H9 (cell line): ENCODE measurements around the gene MX2. TPM values are rescaled to one million over a fixed set of nuclear protein-coding genes. Genes with fewer than 3 reads are reported as not detected.

Experiments used
- DNase-seq: peaks from one replicate; pipeline ENCODE4 v3.0.0-alpha.2; 2017
- H2AFZ ChIP-seq: one replicate; pipeline ENCODE4 v1.6.1; 2013; ENCODE audit warnings: mild to moderate bottlenecking, low read length, control low read depth, moderate library complexity
- H2AK5ac ChIP-seq: 2 replicates; pipeline ENCODE4 v1.6.1; 2013; ENCODE audit warnings: low read length, control low read depth, mixed read lengths; ENCODE audit not compliant: insufficient read length
- H2BK120ac ChIP-seq: one replicate; pipeline ENCODE4 v1.6.1; 2013; ENCODE audit warnings: low read depth, mild to moderate bottlenecking, low read length, control low read depth, inconsistent platforms; ENCODE audit not compliant: poor library complexity, severe bottlenecking
- H2BK12ac ChIP-seq: 2 replicates; pipeline ENCODE4 v1.6.1; 2013; ENCODE audit warnings: low read length, control low read depth, mixed read lengths, low read depth; ENCODE audit not compliant: insufficient read length
- H2BK15ac ChIP-seq: 2 replicates; pipeline ENCODE4 v1.6.1; 2013; ENCODE audit warnings: low read depth, low read length, control low read depth
- H2BK20ac ChIP-seq: one replicate; pipeline ENCODE4 v1.6.1; 2013; ENCODE audit warnings: low read depth, mild to moderate bottlenecking, low read length, control low read depth, inconsistent platforms; ENCODE audit not compliant: poor library complexity, severe bottlenecking
- H2BK5ac ChIP-seq: 2 replicates; pipeline ENCODE4 v1.6.1; 2013; ENCODE audit warnings: low read length, control low read depth, mixed read lengths; ENCODE audit not compliant: insufficient read length
- H3K14ac ChIP-seq: 2 replicates; pipeline ENCODE4 v1.6.1; 2013; ENCODE audit warnings: low read length, control low read depth; ENCODE audit not compliant: insufficient read depth
- H3K18ac ChIP-seq: 2 replicates; pipeline ENCODE4 v1.6.1; 2013; ENCODE audit warnings: low read depth, mild to moderate bottlenecking, mixed read lengths, low read length, control low read depth; ENCODE audit not compliant: insufficient read length
- H3K23ac ChIP-seq: 2 replicates; pipeline ENCODE4 v1.6.1; 2013; ENCODE audit warnings: low read length, control low read depth, mixed read lengths, low read depth; ENCODE audit not compliant: insufficient read length
- H3K23me2 ChIP-seq: 2 replicates; pipeline ENCODE4 v1.6.1; 2013; ENCODE audit warnings: low read depth, mild to moderate bottlenecking, mixed read lengths, low read length, control low read depth; ENCODE audit not compliant: insufficient read length, poor library complexity, severe bottlenecking
- H3K27ac ChIP-seq: 2 replicates; pipeline ENCODE4 v1.5.1; 2013; ENCODE audit warnings: low read length, control low read depth, mixed read lengths, low read depth; ENCODE audit not compliant: insufficient read length
- H3K27me3 ChIP-seq: 2 replicates; pipeline ENCODE4 v1.6.1; 2013; ENCODE audit warnings: low read length, control low read depth, inconsistent platforms; ENCODE audit not compliant: insufficient read depth
- H3K4ac ChIP-seq: 2 replicates; pipeline ENCODE4 v1.6.1; 2013; ENCODE audit warnings: low read depth, mild to moderate bottlenecking, control low read depth, inconsistent platforms, low read length, moderate library complexity
- H3K4me1 ChIP-seq: 2 replicates; pipeline ENCODE4 v1.6.1; 2013; ENCODE audit warnings: low read length, control low read depth, inconsistent platforms; ENCODE audit not compliant: insufficient read depth
- H3K4me2 ChIP-seq: 2 replicates; pipeline ENCODE4 v1.6.1; 2013; ENCODE audit warnings: low read length, control low read depth, mixed read lengths; ENCODE audit not compliant: insufficient read length, insufficient read depth
- H3K56ac ChIP-seq: 2 replicates; pipeline ENCODE4 v1.6.1; 2013; ENCODE audit warnings: low read depth, mild to moderate bottlenecking, mixed read lengths, low read length, control low read depth; ENCODE audit not compliant: insufficient read length
- H3K79me1 ChIP-seq: 2 replicates; pipeline ENCODE4 v1.6.1; 2013; ENCODE audit warnings: low read depth, mild to moderate bottlenecking, moderate library complexity, low read length, control low read depth, inconsistent platforms; ENCODE audit not compliant: insufficient read depth, poor library complexity, severe bottlenecking
- H3K79me2 ChIP-seq: 2 replicates; pipeline ENCODE4 v1.6.1; 2013; ENCODE audit warnings: low read length, control low read depth, inconsistent platforms; ENCODE audit not compliant: insufficient read depth
- H3K9ac ChIP-seq: 2 replicates; pipeline ENCODE4 v1.6.1; 2013; ENCODE audit warnings: low read length, control low read depth, mixed read lengths; ENCODE audit not compliant: insufficient read length; ENCODE audit errors: extremely low read depth
- H3K9me3 ChIP-seq: one replicate; pipeline ENCODE4 v1.6.1; 2013; ENCODE audit warnings: low read depth, low read length, inconsistent platforms; ENCODE audit not compliant: control insufficient read depth
- H3T11ph ChIP-seq: one replicate; pipeline ENCODE4 v1.6.1; 2013; ENCODE audit warnings: mild to moderate bottlenecking, low read length, control low read depth, inconsistent platforms
- H4K20me1 ChIP-seq: one replicate; pipeline ENCODE4 v1.6.1; 2013; ENCODE audit not compliant: control insufficient read depth, insufficient read length, insufficient read depth
- H4K5ac ChIP-seq: 2 replicates; pipeline ENCODE4 v1.6.1; 2013; ENCODE audit warnings: low read depth, mild to moderate bottlenecking, mixed read lengths, low read length, control low read depth; ENCODE audit not compliant: insufficient read length
- H4K8ac ChIP-seq: replicated peaks from 2 replicates; pipeline ENCODE4 v1.6.1; 2013; ENCODE audit warnings: low read length, control low read depth, mixed read lengths, low read depth; ENCODE audit not compliant: insufficient read length
- H4K91ac ChIP-seq: 2 replicates; pipeline ENCODE4 v1.6.1; 2013; ENCODE audit warnings: low read depth, mild to moderate bottlenecking, moderate library complexity, mixed read lengths, low read length, control low read depth; ENCODE audit not compliant: insufficient read length
- H3K27ac Mint-ChIP-seq, 3 experiments: 2 replicates in 2 of 3; 3 replicates in 1 of 3; pipeline ENCODE4 v1.8.0; 2020 to 2021; ENCODE audit warnings: mixed read lengths in 3 of 3, mild to moderate bottlenecking in 1 of 3, moderate library complexity in 1 of 3
- H3K27me3 Mint-ChIP-seq: 2 replicates; pipeline ENCODE4 v1.8.0; 2021; ENCODE audit warnings: low read depth, mild to moderate bottlenecking, moderate library complexity, mixed read lengths
- H3K36me3 Mint-ChIP-seq, 3 experiments: 2 replicates in 2 of 3; 3 replicates in 1 of 3; pipeline ENCODE4 v1.8.0; 2020 to 2021; ENCODE audit warnings: low read depth in 3 of 3, mixed read lengths in 3 of 3; ENCODE audit not compliant: insufficient read depth in 1 of 3
- H3K4me1 Mint-ChIP-seq, 2 experiments: 2 replicates each; pipeline ENCODE4 v1.8.0; 2020; ENCODE audit warnings: mixed read lengths in 2 of 2
- H3K4me3 Mint-ChIP-seq, 2 experiments: 2 replicates in 1 of 2; 3 replicates in 1 of 2; pipeline ENCODE4 v1.8.0; 2020 to 2021; ENCODE audit warnings: mild to moderate bottlenecking in 2 of 2, mixed read lengths in 2 of 2, moderate library complexity in 1 of 2
- H3K9me3 Mint-ChIP-seq, 2 experiments: 2 replicates in 1 of 2; 3 replicates in 1 of 2; pipeline ENCODE4 v1.8.0; 2020; ENCODE audit warnings: mild to moderate bottlenecking in 2 of 2, mixed read lengths in 2 of 2, moderate library complexity in 1 of 2
- WGBS: extraction: QIAGEN DNeasy Blood & Tissue Kit; methylation state at CpG from one replicate; pipeline ENCODE4 v1.1.7; 2013; ENCODE audit warnings: missing lambda C conversion rate, low lambda C conversion rate, mixed read lengths; ENCODE audit not compliant: insufficient read length; ENCODE audit errors: extremely low coverage; 5-methylcytosine and 5-hydroxymethylcytosine counted together
- total RNA-seq: library from RNA; stranded (reverse); gene quantifications from 2 replicates; pipeline ENCODE4 v1.2.1, GENCODE V29; 2021
- TF ChIP-seq, protein P1 (sequence below): fragments of 200-600 bp; sonication (generic); conservative IDR thresholded peaks from 3 replicates; pipeline ENCODE4 v1.8.0; 2021; ENCODE audit warnings: antibody characterized with exemption, mild to moderate bottlenecking

The MX2 gene
- total RNA-seq, 1 experiment from 2014 or later: 1.8 TPM

GRCh38 chr21:41345934-41346685 lies 15.7 kb upstream of the MX2 start:
- Histone ChIP-seq H3K23me2 (no peaks in the 10 kb centered on the region), H3K9ac (no peak overlapping the region), H3K4ac (no peak overlapping the region), H4K8ac (no peak overlapping the region), H2BK15ac (no peak overlapping the region), H4K20me1 (no peaks in the 10 kb centered on the region), H3T11ph (no peak overlapping the region), H2AFZ (no peak overlapping the region), H3K4me2 (no peak overlapping the region), H2BK5ac (no peak overlapping the region), H2AK5ac (no peak overlapping the region), H3K27me3 (no peaks in the 10 kb centered on the region), H3K79me2 (no peaks in the 10 kb centered on the region), H2BK120ac (no peak overlapping the region), H4K91ac (no peak overlapping the region), H2BK12ac (no peak overlapping the region), H3K4me1 (no peaks in the 10 kb centered on the region), H3K23ac (no peak overlapping the region), H3K14ac (no peak overlapping the region), H3K79me1 (no peaks in the 10 kb centered on the region), H3K56ac (no peak overlapping the region), H3K18ac (no peak overlapping the region), H2BK20ac (no peak overlapping the region), H3K9me3 (no peaks in the 10 kb centered on the region), H3K27ac (no peak overlapping the region), H4K5ac (no peak overlapping the region)
- Mint-ChIP-seq H3K36me3 (peaks cover 0 to 5% (median 3%) of the 10 kb centered on the region in 3 experiments; a peak in 2 of 7 replicates), H3K4me3 (no peak overlapping the region), H3K27me3 (peaks cover 3% of the 10 kb centered on the region), H3K4me1 (no peaks in the 10 kb centered on the region), H3K27ac (no peak overlapping the region), H3K9me3 (peaks cover 8 to 9% of the 10 kb centered on the region in 2 experiments; a peak in 4 of 5 replicates)
- TF ChIP-seq, protein P1, sequence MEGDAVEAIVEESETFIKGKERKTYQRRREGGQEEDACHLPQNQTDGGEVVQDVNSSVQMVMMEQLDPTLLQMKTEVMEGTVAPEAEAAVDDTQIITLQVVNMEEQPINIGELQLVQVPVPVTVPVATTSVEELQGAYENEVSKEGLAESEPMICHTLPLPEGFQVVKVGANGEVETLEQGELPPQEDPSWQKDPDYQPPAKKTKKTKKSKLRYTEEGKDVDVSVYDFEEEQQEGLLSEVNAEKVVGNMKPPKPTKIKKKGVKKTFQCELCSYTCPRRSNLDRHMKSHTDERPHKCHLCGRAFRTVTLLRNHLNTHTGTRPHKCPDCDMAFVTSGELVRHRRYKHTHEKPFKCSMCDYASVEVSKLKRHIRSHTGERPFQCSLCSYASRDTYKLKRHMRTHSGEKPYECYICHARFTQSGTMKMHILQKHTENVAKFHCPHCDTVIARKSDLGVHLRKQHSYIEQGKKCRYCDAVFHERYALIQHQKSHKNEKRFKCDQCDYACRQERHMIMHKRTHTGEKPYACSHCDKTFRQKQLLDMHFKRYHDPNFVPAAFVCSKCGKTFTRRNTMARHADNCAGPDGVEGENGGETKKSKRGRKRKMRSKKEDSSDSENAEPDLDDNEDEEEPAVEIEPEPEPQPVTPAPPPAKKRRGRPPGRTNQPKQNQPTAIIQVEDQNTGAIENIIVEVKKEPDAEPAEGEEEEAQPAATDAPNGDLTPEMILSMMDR: no peak
- DNase-seq: no peak
- WGBS: no CpG with 5 or more reads among the region's 13 CpGs
